SH-SY5Y (cell line): ENCODE measurements around the gene BACE2.

Source experiments
- GATA2 ChIP-seq: IDR thresholded peaks from 2 replicates; pipeline ENCODE4 v1.6.1; 2011; ENCODE audit warnings: mild to moderate bottlenecking, low read depth, low read length
- GATA3 ChIP-seq: IDR thresholded peaks from 2 replicates; pipeline ENCODE4 v1.6.1; 2011; ENCODE audit warnings: low read depth, mild to moderate bottlenecking, low read length, moderate library complexity

- TF ChIP-seq GATA3, result no peak
- TF ChIP-seq GATA2, result no peak
Measured at GRCh38 chr21:41139275-41139674, 28.7 kb upstream of the BACE2 start.
